Endothelial cell of umbilical vein (primary cell): Measurements from ENCODE around the gene TFIP11. TPM values are rescaled to one million over a fixed set of nuclear protein-coding genes. Genes with fewer than 3 reads are reported as not detected.

Source experiments
- BruUV-seq: library from RNA; stranded (reverse); fragments of 400-500 nt; replicated peaks from 2 replicates; lab custom pipeline; 2021; lab: Mats Ljungman, UMichigan
- CTCF ChIA-PET: fragments of 300-600, 350-600 bp; sonication (Branson Sonifier 250); formaldehyde crosslinking; loops from one replicate; lab custom pipeline; 2021; ENCODE audit warnings: antibody characterized with exemption, inconsistent platforms; lab: Charles Lee
- POLR2A ChIA-PET: fragments of 300-600, 350-600 bp; sonication (Branson Sonifier 250); formaldehyde crosslinking; loops from one replicate; lab custom pipeline; 2021; ENCODE audit warnings: antibody characterized with exemption, inconsistent platforms; lab: Charles Lee
- DNase-seq: peaks from one replicate; pipeline ENCODE4 v3.0.0-alpha.2; 2011; ENCODE audit warnings: low read depth, low spot score
- FAIRE-seq: peaks from 2 replicates; lab custom pipeline; 2011; peaks lifted over from hg19 to GRCh38; lab: Jason Lieb, UNC
- H2AFZ ChIP-seq: 2 replicates; pipeline ENCODE4 v1.6.0; 2012; ENCODE audit warnings: low read depth, low read length, control low read depth, inconsistent platforms
- H3K27ac ChIP-seq: 2 replicates; pipeline ENCODE4 v1.5.1; 2011; ENCODE audit warnings: low read depth, mild to moderate bottlenecking, control low read depth, low read length, moderate library complexity; ENCODE audit not compliant: insufficient read depth
- H3K27me3 ChIP-seq, 2 experiments: 2 replicates each; pipeline versions ENCODE4 v1.6.0 to v1.6.1; 2011; ENCODE audit warnings: low read length in 2 of 2, mixed read lengths in 1 of 2; ENCODE audit not compliant: control insufficient read depth in 2 of 2, insufficient read depth in 2 of 2
- H3K36me3 ChIP-seq, 2 experiments: 2 replicates in 1 of 2; 3 replicates in 1 of 2; pipeline ENCODE4 v1.5.1; 2011; ENCODE audit warnings: low read length in 2 of 2, mild to moderate bottlenecking in 1 of 2, moderate library complexity in 1 of 2; ENCODE audit not compliant: control insufficient read depth in 2 of 2, insufficient read depth in 2 of 2; ENCODE audit errors: extremely low read depth in 1 of 2
- H3K4me1 ChIP-seq: 3 replicates; pipeline ENCODE4 v1.5.1; 2011; ENCODE audit warnings: mild to moderate bottlenecking, low read length; ENCODE audit not compliant: control insufficient read depth, insufficient read depth; ENCODE audit errors: extremely low read depth
- H3K4me2 ChIP-seq: 2 replicates; pipeline ENCODE4 v1.6.1; 2011; ENCODE audit warnings: low read length, control low read depth, mixed read lengths; ENCODE audit not compliant: insufficient read depth
- H3K4me3 ChIP-seq, 3 experiments: fragments of 200-600 bp in 1 of 3; sonication (generic), shearing (Covaris generic) in 1 of 3; replicated peaks in 1 of 3; 2 replicates each; pipeline ENCODE4 v1.5.1; 2011 to 2016; ENCODE audit warnings: control low read depth in 3 of 3, low read length in 3 of 3, mild to moderate bottlenecking in 2 of 3, inconsistent platforms in 1 of 3, low read depth in 1 of 3, moderate library complexity in 1 of 3; ENCODE audit not compliant: insufficient read depth in 1 of 3
- H3K79me2 ChIP-seq: 2 replicates; pipeline ENCODE4 v1.6.0; 2012; ENCODE audit warnings: low read length, inconsistent platforms; ENCODE audit not compliant: control insufficient read depth, insufficient read depth
- H3K9ac ChIP-seq: replicated peaks from 2 replicates; pipeline ENCODE3; 2011; ENCODE audit warnings: low read length, control low read depth; ENCODE audit not compliant: insufficient read depth; ENCODE audit errors: extremely low read depth
- H3K9me1 ChIP-seq: replicated peaks from 3 replicates; pipeline ENCODE4 v1.6.0; 2011; ENCODE audit warnings: mild to moderate bottlenecking, low read length; ENCODE audit not compliant: control insufficient read depth, insufficient read depth; ENCODE audit errors: extremely low read depth
- H3K9me3 ChIP-seq: replicated peaks from 2 replicates; pipeline ENCODE4 v1.5.1; 2012; ENCODE audit warnings: low read length, inconsistent platforms; ENCODE audit not compliant: control insufficient read depth, insufficient read depth
- H4K20me1 ChIP-seq: replicated peaks from 2 replicates; pipeline ENCODE3; 2011; ENCODE audit warnings: mild to moderate bottlenecking, low read length; ENCODE audit not compliant: control insufficient read depth, insufficient read depth; ENCODE audit errors: extremely low read depth
- EZH2 ChIP-seq: IDR thresholded peaks from 2 replicates; pipeline ENCODE4 v1.6.1; 2012; ENCODE audit warnings: borderline replicate concordance, low read depth, mild to moderate bottlenecking, moderate library complexity, low read length, inconsistent platforms; ENCODE audit not compliant: severe bottlenecking
- FOS ChIP-seq: IDR thresholded peaks from 2 replicates; pipeline ENCODE4 v1.6.1; 2011; ENCODE audit warnings: mild to moderate bottlenecking, low read length, moderate library complexity, borderline replicate concordance; ENCODE audit not compliant: insufficient read depth
- GATA2 ChIP-seq: IDR thresholded peaks from 2 replicates; pipeline ENCODE4 v1.7.0; 2011; ENCODE audit warnings: low read depth, mild to moderate bottlenecking, moderate library complexity, mixed read lengths, low read length; ENCODE audit not compliant: insufficient read length, insufficient read depth
- JUN ChIP-seq: IDR thresholded peaks from 2 replicates; pipeline ENCODE4 v1.6.1; 2011; ENCODE audit warnings: borderline replicate concordance, low read depth; ENCODE audit not compliant: insufficient read length, insufficient read depth
- MYC ChIP-seq: IDR thresholded peaks from one replicate; pipeline ENCODE4 v1.6.1; 2011; ENCODE audit warnings: mild to moderate bottlenecking, low read depth, low read length
- POLR2A ChIP-seq: IDR thresholded peaks from 2 replicates; pipeline ENCODE4 v1.6.1; 2012; ENCODE audit warnings: low read depth, mild to moderate bottlenecking, control low read depth, low read length
- POLR2AphosphoS5 ChIP-seq: IDR thresholded peaks from 2 replicates; pipeline ENCODE4 v1.6.1; 2012; ENCODE audit warnings: low read depth, mild to moderate bottlenecking, control low read depth, low read length, moderate library complexity; ENCODE audit not compliant: insufficient read depth
- dilution Hi-C: fragments of 300-500 bp; cut with MboI; formaldehyde crosslinking; loops from one replicate; pipeline ENCODE4 v1.15.0; 2019; ENCODE audit warnings: low sequenced_read_pairs; ENCODE audit not compliant: extremely low pct_ligation_motif_present
- intact Hi-C: fragments of 100-400 bp; cut with micrococcal nuclease; formaldehyde crosslinking; loops from one replicate; pipeline ENCODE4 v1.10.0; 2022
- polyA plus RNA-seq, 4 experiments: library from polyadenylated mRNA; depleted of rRNA in 3 of 4; stranded (reverse) in 3 of 4; unstranded in 1 of 4; fragments of >200 nt; gene quantifications; 2 replicates each; pipeline versions ENCODE4 v1.2.1 to v1.2.3, GENCODE V29; 2011 to 2012; ENCODE audit warnings: missing spikeins in 1 of 4
- total RNA-seq: library from RNA; stranded (reverse); gene quantifications from 2 replicates; pipeline ENCODE4 v1.2.3, GENCODE V29; 2021
- TF ChIP-seq, protein P1 (sequence below): IDR thresholded peaks from 2 replicates; pipeline ENCODE4 v1.6.1; 2011; ENCODE audit not compliant: insufficient read depth, insufficient read length
- TF ChIP-seq, protein P2 (sequence below), 2 donors: IDR thresholded peaks; 1 replicate in 1 of 2; 2 replicates in 1 of 2; pipeline ENCODE4 v1.5.1; 2011; ENCODE audit warnings: low read length in 2 of 2, mild to moderate bottlenecking in 2 of 2, moderate library complexity in 2 of 2, control low read depth in 1 of 2, inconsistent platforms in 1 of 2, low read depth in 1 of 2; ENCODE audit not compliant: insufficient read depth in 1 of 2; ENCODE audit errors: extremely low read depth in 1 of 2

TFIP11 gene
- total and polyA plus RNA-seq, 2 donors (not counting 3 experiments of a cell fraction or from before 2014, with no cell fraction given): 35.7 to 54.9 TPM

GRCh38 chr22:26485806-26486390 is 26.4 kb downstream of the TFIP11 start:
- DNase-seq (no peak), FAIRE-seq (no peak)
- H3K4me2 ChIP-seq: no peak overlapping the region
- ChIA-PET POLR2A (no interaction called here), CTCF (interaction anchor here (0.7 to 1.9 kb wide), 2 partner anchors 17 to 19 kb away, joined by 4 to 6 read pairs; no protein-coding TSS in a partner anchor)
- peaks cover 24% of the 10 kb centered on the region for H3K4me1 ChIP-seq
- dilution Hi-C loops (no loop called here), intact Hi-C loops (loop anchor here (5.0 kb wide), 1 partner anchor 1364 kb away; no protein-coding TSS in a partner anchor)
- no TSS peak for BruUV-seq
- no peak for TF ChIP-seq EZH2
- TF ChIP-seq MYC: no peak
- no peak for TF ChIP-seq JUN
- TF ChIP-seq, protein P1, sequence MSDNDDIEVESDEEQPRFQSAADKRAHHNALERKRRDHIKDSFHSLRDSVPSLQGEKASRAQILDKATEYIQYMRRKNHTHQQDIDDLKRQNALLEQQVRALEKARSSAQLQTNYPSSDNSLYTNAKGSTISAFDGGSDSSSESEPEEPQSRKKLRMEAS: no peak
- no peak for TF ChIP-seq FOS
- no peak for TF ChIP-seq POLR2A
- TF ChIP-seq POLR2AphosphoS5: no peak
- TF ChIP-seq GATA2: no peak
- TF ChIP-seq, protein P2, sequence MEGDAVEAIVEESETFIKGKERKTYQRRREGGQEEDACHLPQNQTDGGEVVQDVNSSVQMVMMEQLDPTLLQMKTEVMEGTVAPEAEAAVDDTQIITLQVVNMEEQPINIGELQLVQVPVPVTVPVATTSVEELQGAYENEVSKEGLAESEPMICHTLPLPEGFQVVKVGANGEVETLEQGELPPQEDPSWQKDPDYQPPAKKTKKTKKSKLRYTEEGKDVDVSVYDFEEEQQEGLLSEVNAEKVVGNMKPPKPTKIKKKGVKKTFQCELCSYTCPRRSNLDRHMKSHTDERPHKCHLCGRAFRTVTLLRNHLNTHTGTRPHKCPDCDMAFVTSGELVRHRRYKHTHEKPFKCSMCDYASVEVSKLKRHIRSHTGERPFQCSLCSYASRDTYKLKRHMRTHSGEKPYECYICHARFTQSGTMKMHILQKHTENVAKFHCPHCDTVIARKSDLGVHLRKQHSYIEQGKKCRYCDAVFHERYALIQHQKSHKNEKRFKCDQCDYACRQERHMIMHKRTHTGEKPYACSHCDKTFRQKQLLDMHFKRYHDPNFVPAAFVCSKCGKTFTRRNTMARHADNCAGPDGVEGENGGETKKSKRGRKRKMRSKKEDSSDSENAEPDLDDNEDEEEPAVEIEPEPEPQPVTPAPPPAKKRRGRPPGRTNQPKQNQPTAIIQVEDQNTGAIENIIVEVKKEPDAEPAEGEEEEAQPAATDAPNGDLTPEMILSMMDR (IDR thresholded peaks at IDR 0.05; ENCODE audit: extremely low read depth in 1 of 2, insufficient read depth in 1 of 2, low read depth in 1 of 2, low read length in 2 of 2): no peak
- H3K9me1 ChIP-seq: no peaks in the 10 kb centered on the region
- H3K27me3 ChIP-seq: no peaks in the 10 kb centered on the region
- H3K9ac ChIP-seq: no peak overlapping the region
- peaks cover 10 to 15% of the 10 kb centered on the region in 2 experiments for H3K36me3 ChIP-seq
- H3K79me2 ChIP-seq: peaks cover 36% of the 10 kb centered on the region
- no peaks in the 10 kb centered on the region for H3K9me3 ChIP-seq
- H3K27ac ChIP-seq: no peak overlapping the region
- H3K4me3 ChIP-seq: no peak overlapping the region
- H4K20me1 ChIP-seq: no peaks in the 10 kb centered on the region
- no peak overlapping the region for H2AFZ ChIP-seq
